PC-9 (cell line): Measurements from ENCODE around the gene MGAT3. TPM values are rescaled to one million over a fixed set of nuclear protein-coding genes. Genes with fewer than 3 reads are reported as not detected.

Experiments used
- BruUV-seq: library from RNA; stranded (reverse); fragments of 400-500 nt; replicated peaks from 2 replicates; lab custom pipeline; 2021; lab: Mats Ljungman, UMichigan
- CTCF ChIA-PET: fragments of 300-600 bp; sonication (Branson Sonifier 250); formaldehyde crosslinking; loops from one replicate; lab custom pipeline; 2022; ENCODE audit warnings: antibody characterized with exemption; lab: Charles Lee
- POLR2A ChIA-PET: fragments of 300-600 bp; sonication (Branson Sonifier 250); formaldehyde crosslinking; loops from one replicate; lab custom pipeline; 2022; ENCODE audit warnings: antibody characterized with exemption; ENCODE audit not compliant: unreplicated experiment; lab: Charles Lee
- DNase-seq, 2 experiments: peaks; one replicate each; pipeline versions ENCODE4 v3.0.0 to v3.0.0-alpha.2; 2015 to 2022; ENCODE audit warnings: mixed read lengths in 1 of 2
- H2AFZ ChIP-seq: fragments of 200-600 bp; sonication (generic); 2 replicates; pipeline ENCODE4 v1.8.1; 2017; ENCODE audit warnings: antibody characterized with exemption
- H3F3A ChIP-seq: fragments of 200-600 bp; sonication (generic); 2 replicates; pipeline ENCODE4 v1.8.1; 2017; ENCODE audit warnings: antibody characterized with exemption, mild to moderate bottlenecking, low read depth; ENCODE audit not compliant: insufficient read depth
- H3K27ac ChIP-seq: fragments of 200-600 bp; sonication (generic); 2 replicates; pipeline ENCODE4 v1.6.1; 2016; ENCODE audit warnings: mixed run types
- H3K27me3 ChIP-seq: fragments of 200-600 bp; sonication (generic); 2 replicates; pipeline ENCODE4 v1.6.1; 2016; ENCODE audit warnings: low read depth, mixed run types; ENCODE audit not compliant: insufficient read depth
- H3K36me3 ChIP-seq: fragments of 200-600 bp; sonication (generic); 2 replicates; pipeline ENCODE4 v1.6.1; 2016; ENCODE audit warnings: low read depth, mixed run types
- H3K4me1 ChIP-seq: fragments of 200-600 bp; sonication (generic); replicated peaks from 2 replicates; pipeline ENCODE4 v1.6.1; 2016; ENCODE audit warnings: mixed run types; ENCODE audit not compliant: insufficient read depth
- H3K4me2 ChIP-seq: fragments of 200-600 bp; sonication (generic); 2 replicates; pipeline ENCODE4 v1.6.1; 2017; ENCODE audit warnings: mixed run types
- H3K4me3 ChIP-seq: fragments of 200-600 bp; sonication (generic); 2 replicates; pipeline ENCODE4 v1.6.1; 2016; ENCODE audit warnings: mixed run types
- H3K79me2 ChIP-seq: fragments of 200-600 bp; sonication (generic); 2 replicates; pipeline ENCODE4 v1.6.1; 2017; ENCODE audit warnings: low read depth, mixed run types
- H3K9me2 ChIP-seq: fragments of 200-600 bp; sonication (generic); 2 replicates; pipeline ENCODE4 v1.8.1; 2017; ENCODE audit warnings: mild to moderate bottlenecking; ENCODE audit not compliant: insufficient read depth
- H3K9me3 ChIP-seq: fragments of 200-600 bp; sonication (generic); 2 replicates; pipeline ENCODE4 v1.8.1; 2016; ENCODE audit warnings: low read depth; ENCODE audit not compliant: insufficient read depth
- H4K20me1 ChIP-seq: fragments of 200-600 bp; sonication (generic); 2 replicates; pipeline ENCODE4 v1.8.1; 2017; ENCODE audit not compliant: insufficient read depth
- CTCF ChIP-seq: fragments of 200-600 bp; sonication (generic); conservative IDR thresholded peaks from 2 replicates; pipeline ENCODE4 v1.6.1; 2017; ENCODE audit warnings: mixed run types, antibody characterized with exemption, mild to moderate bottlenecking, moderate library complexity
- EZH2 ChIP-seq: fragments of 200-600 bp; sonication (generic); IDR thresholded peaks from 2 replicates; pipeline ENCODE4 v1.8.0; 2017; ENCODE audit warnings: antibody characterized with exemption, low read depth
- intact Hi-C: fragments of 100-400 bp; cut with micrococcal nuclease; formaldehyde crosslinking; loops from one replicate; pipeline ENCODE4 v1.10.0; 2022; ENCODE audit not compliant: unreplicated experiment
- total RNA-seq: library from RNA; stranded (reverse); gene quantifications from 2 replicates; pipeline ENCODE4 v1.2.3, GENCODE V29; 2021

Gene MGAT3
- total RNA-seq, 1 experiment from 2014 or later: not detected

- H2AFZ ChIP-seq: no peak overlapping the region
- H3K27me3 ChIP-seq: peaks cover 35% of the 10 kb centered on the region
- POLR2A ChIA-PET: interaction anchor here (0.5 kb wide), 1 partner anchor 208 kb away, joined by 17 read pairs; no protein-coding TSS in a partner anchor
- intact Hi-C loops: no loop called here
- no peaks in the 10 kb centered on the region for H3K9me3 ChIP-seq
- H3K4me1 ChIP-seq: no peaks in the 10 kb centered on the region
- H3K27ac ChIP-seq: no peak overlapping the region
- no peaks in the 10 kb centered on the region for H3K79me2 ChIP-seq
- CTCF ChIA-PET: interaction anchor here (0.6 kb wide), 2 partner anchors 132 to 1417 kb away, joined by 6 to 13 read pairs; no protein-coding TSS in a partner anchor
- BruUV-seq: no TSS peak
- H3K36me3 ChIP-seq: no peaks in the 10 kb centered on the region
- DNase-seq: no peak
- no peak overlapping the region for H3K4me2 ChIP-seq
- no peaks in the 10 kb centered on the region for H3K9me2 ChIP-seq
- TF ChIP-seq EZH2 (no peak), CTCF (no peak)
- H3F3A ChIP-seq: no peaks in the 10 kb centered on the region; the same call in 1 of the 2 replicates
- H4K20me1 ChIP-seq: peaks cover 4% of the 10 kb centered on the region; the same call in 1 of the 2 replicates
- H3K4me3 ChIP-seq: no peak overlapping the region
Observed at GRCh38 chr22:39480557-39480956, 23.7 kb downstream of the MGAT3 start.

GRCh38 chr22:39481054-39481453 is 24.2 kb downstream of the MGAT3 start:
- no TSS peak for BruUV-seq
- TF ChIP-seq CTCF (no peak), EZH2 (no peak)
- Histone ChIP-seq H3K4me3 (no peak overlapping the region), H3K27ac (no peak overlapping the region), H3K27me3 (peaks cover 33% of the 10 kb centered on the region), H2AFZ (no peak overlapping the region), H3K36me3 (no peaks in the 10 kb centered on the region), H3K9me3 (no peaks in the 10 kb centered on the region), H3F3A (no peaks in the 10 kb centered on the region; the same call in 1 of the 2 replicates), H3K4me2 (no peak overlapping the region), H4K20me1 (peaks cover 4% of the 10 kb centered on the region; the same call in 1 of the 2 replicates), H3K9me2 (no peaks in the 10 kb centered on the region), H3K4me1 (no peaks in the 10 kb centered on the region), H3K79me2 (no peaks in the 10 kb centered on the region)
- ChIA-PET POLR2A (no interaction called here), CTCF (interaction anchor here (0.6 kb wide), 1 partner anchor 1416 kb away, joined by 6 read pairs; no protein-coding TSS in a partner anchor)
- intact Hi-C loops: no loop called here
- DNase-seq: no peak

GRCh38 chr22:39481595-39481994 is 24.8 kb downstream of the MGAT3 start:
- Histone ChIP-seq H2AFZ (no peak overlapping the region), H3K36me3 (no peaks in the 10 kb centered on the region), H4K20me1 (peaks cover 4% of the 10 kb centered on the region; the same call in 1 of the 2 replicates), H3K9me2 (no peaks in the 10 kb centered on the region), H3K4me1 (no peaks in the 10 kb centered on the region), H3K27me3 (peaks cover 28% of the 10 kb centered on the region), H3K79me2 (no peaks in the 10 kb centered on the region), H3F3A (no peaks in the 10 kb centered on the region; the same call in 1 of the 2 replicates), H3K27ac (no peak overlapping the region), H3K9me3 (no peaks in the 10 kb centered on the region), H3K4me2 (no peak overlapping the region), H3K4me3 (no peak overlapping the region)
- no peak for TF ChIP-seq EZH2
- no peak for TF ChIP-seq CTCF
- no TSS peak for BruUV-seq
- intact Hi-C loops: no loop called here
- DNase-seq: no peak
- ChIA-PET POLR2A (no interaction called here), CTCF (no interaction called here)
